Cardiac muscle cell (in vitro differentiated cells and primary cell): Measurements from ENCODE around the gene ANKRD33B. TPM values are rescaled to one million over a fixed set of nuclear protein-coding genes. Genes with fewer than 3 reads are reported as not detected.
A peak's percentile ranks its signal among the peaks of the same experiment; 100 is the strongest.

Experiments used
- DNase-seq, 2 donors: peaks; one replicate each; pipeline versions ENCODE4 v3.0.0 to v3.0.0-alpha.2; 2010 to 2017; ENCODE audit warnings: low read depth in 1 of 2, low spot score in 1 of 2
- H3K27ac ChIP-seq: fragments of 200-600 bp; sonication (generic); 2 replicates; pipeline ENCODE4 v1.5.1; 2016
- H3K27me3 ChIP-seq: fragments of 200-600 bp; sonication (generic); 2 replicates; pipeline ENCODE4 v1.6.0; 2016; ENCODE audit warnings: control low read depth
- H3K36me3 ChIP-seq: fragments of 200-600 bp; sonication (generic); 2 replicates; pipeline ENCODE4 v1.5.1; 2016; ENCODE audit warnings: control low read depth
- H3K4me1 ChIP-seq: fragments of 200-600 bp; sonication (generic); 2 replicates; pipeline ENCODE4 v1.8.1; 2017; ENCODE audit warnings: low read depth, mild to moderate bottlenecking, mixed run types
- H3K4me3 ChIP-seq: fragments of 200-600 bp; sonication (generic); 2 replicates; pipeline ENCODE4 v1.5.1; 2016; ENCODE audit warnings: mild to moderate bottlenecking
- H3K9me3 ChIP-seq: fragments of 200-600 bp; sonication (generic); 2 replicates; pipeline ENCODE4 v1.5.1; 2017; ENCODE audit warnings: low read depth, mild to moderate bottlenecking, control low read depth
- CTCF ChIP-seq: IDR thresholded peaks from 2 replicates; pipeline ENCODE4 v1.5.1; 2012; ENCODE audit warnings: low read depth, mild to moderate bottlenecking, low read length
- polyA plus RNA-seq: library from polyadenylated mRNA; unstranded; fragments of >200 nt; fragmentation: Nextera tagmentation; extraction: Ambion mirVana; gene quantifications from 2 replicates; pipeline ENCODE4 v1.2.1, GENCODE V29; 2016
- total RNA-seq: library from RNA; depleted of rRNA; stranded (reverse); fragments of >200 nt; gene quantifications from 2 replicates; pipeline ENCODE4 v1.2.3, GENCODE V29; 2016

The ANKRD33B gene
- total and polyA plus RNA-seq, 2 experiments from 2014 or later, result 5.7 to 14.8 TPM

- no peak overlapping the region for H3K4me3 ChIP-seq
- no peaks in the 10 kb centered on the region for H3K36me3 ChIP-seq
- TF ChIP-seq CTCF, result no peak
- no peak overlapping the region for H3K27ac ChIP-seq
- H3K9me3 ChIP-seq, result no peaks in the 10 kb centered on the region
- DNase-seq, result peak in 1 of 2 donors; percentile 64
- H3K4me1 ChIP-seq, result peaks cover 7% of the 10 kb centered on the region
- no peaks in the 10 kb centered on the region for H3K27me3 ChIP-seq
Observed at GRCh38 chr5:10671041-10672008, 107.5 kb downstream of the ANKRD33B start.

- Histone ChIP-seq H3K27ac (no peak overlapping the region), H3K27me3 (no peaks in the 10 kb centered on the region), H3K9me3 (no peaks in the 10 kb centered on the region), H3K36me3 (no peaks in the 10 kb centered on the region), H3K4me1 (peaks cover 7% of the 10 kb centered on the region), H3K4me3 (no peak overlapping the region)
- no peak for DNase-seq
- no peak for TF ChIP-seq CTCF
Observed at GRCh38 chr5:10672146-10673016, 108.5 kb downstream of the ANKRD33B start.

- H3K4me1 ChIP-seq, result peaks cover 7% of the 10 kb centered on the region
- TF ChIP-seq CTCF, result no peak
- H3K9me3 ChIP-seq, result no peaks in the 10 kb centered on the region
- no peaks in the 10 kb centered on the region for H3K36me3 ChIP-seq
- DNase-seq, result no peak
- no peaks in the 10 kb centered on the region for H3K27me3 ChIP-seq
- H3K4me3 ChIP-seq, result no peak overlapping the region
- no peak overlapping the region for H3K27ac ChIP-seq
Observed at GRCh38 chr5:10673017-10673389, 109.1 kb downstream of the ANKRD33B start.

- Histone ChIP-seq H3K27me3 (no peaks in the 10 kb centered on the region), H3K27ac (no peak overlapping the region), H3K36me3 (no peaks in the 10 kb centered on the region), H3K9me3 (no peaks in the 10 kb centered on the region), H3K4me3 (no peak overlapping the region), H3K4me1 (peaks cover 7% of the 10 kb centered on the region)
- TF ChIP-seq CTCF, result no peak
- no peak for DNase-seq
Observed at GRCh38 chr5:10673407-10673806, 109.5 kb downstream of the ANKRD33B start.

- Histone ChIP-seq H3K4me3 (no peak overlapping the region), H3K27ac (no peak overlapping the region), H3K36me3 (no peaks in the 10 kb centered on the region), H3K9me3 (no peaks in the 10 kb centered on the region), H3K27me3 (no peaks in the 10 kb centered on the region), H3K4me1 (peaks cover 7% of the 10 kb centered on the region)
- no peak for TF ChIP-seq CTCF
- no peak for DNase-seq
Observed at GRCh38 chr5:10674096-10674495, 110.2 kb downstream of the ANKRD33B start.
